ENCODE measurements around the gene ALG12.

Gene ALG12

GRCh38 chr22:49911881-49912625, 6.2 kb downstream of the ALG12 start:
- no peak for DNase-seq (ENCODE audit: low spot score)

GRCh38 chr22:49910229-49911155, 7.7 kb downstream of the ALG12 start:
- no peak for DNase-seq (ENCODE audit: low spot score)

GRCh38 chr22:49909476-49910205, 8.6 kb downstream of the ALG12 start:
- DNase-seq (ENCODE audit: low spot score) = no peak

GRCh38 chr22:49907807-49908206, 10.4 kb downstream of the ALG12 start:
- no peak for DNase-seq (ENCODE audit: low spot score)

- no peak for DNase-seq (ENCODE audit: low spot score)
These were observed 11.4 kb downstream of the ALG12 start for GRCh38 chr22:49906799-49907290.

GRCh38 chr22:49906071-49906798, 12.0 kb downstream of the ALG12 start:
- no peak for DNase-seq (ENCODE audit: low spot score)

GRCh38 chr22:49905465-49905864, 12.8 kb downstream of the ALG12 start:
- no peak for DNase-seq (ENCODE audit: low spot score)

- DNase-seq (ENCODE audit: low spot score) = no peak
These were observed 14.2 kb downstream of the ALG12 start for GRCh38 chr22:49904040-49904369.

GRCh38 chr22:49903322-49904039, 14.8 kb downstream of the ALG12 start:
- no peak for DNase-seq (ENCODE audit: low spot score)

GRCh38 chr22:49901457-49901856, 16.8 kb downstream of the ALG12 start:
- no peak for DNase-seq (ENCODE audit: low spot score)

- no peak for DNase-seq (ENCODE audit: low spot score)
These were observed 17.6 kb downstream of the ALG12 start for GRCh38 chr22:49900441-49901230.

GRCh38 chr22:49899530-49899929, 18.7 kb downstream of the ALG12 start:
- no peak for DNase-seq (ENCODE audit: low spot score)

GRCh38 chr22:49897015-49897684, 21.1 kb downstream of the ALG12 start:
- DNase-seq (ENCODE audit: low spot score) = no peak

- no peak for DNase-seq (ENCODE audit: low spot score)
These were observed 22.0 kb downstream of the ALG12 start for GRCh38 chr22:49896201-49896600.

- no peak for DNase-seq (ENCODE audit: low spot score)
These were observed 23.8 kb downstream of the ALG12 start for GRCh38 chr22:49894322-49895054.

GRCh38 chr22:49893025-49893424, 25.2 kb downstream of the ALG12 start:
- no peak for DNase-seq (ENCODE audit: low spot score)

GRCh38 chr22:49892226-49892899, 25.9 kb downstream of the ALG12 start:
- DNase-seq (ENCODE audit: low spot score) = no peak

- DNase-seq (ENCODE audit: low spot score) = no peak
These were observed 29.2 kb downstream of the ALG12 start for GRCh38 chr22:49889071-49889470.

Data from kidney tubule cell (primary cell).